BLaER1 (cell line): ENCODE data around the gene ANKRD30B.
"Not testable (repeated sequence)": the region's sequence is repeated elsewhere in the genome, so short reads cannot be mapped to it uniquely, and the experiment has no call there.

Experiments used
- H3K27ac ChIP-seq: shearing (Covaris generic); formaldehyde crosslinking; 2 replicates; pipeline ENCODE4 v1.8.1; 2022
- H3K27me3 ChIP-seq: shearing (Covaris generic); formaldehyde crosslinking; 2 replicates; pipeline ENCODE4 v1.8.1; 2022
- H3K36me3 ChIP-seq: shearing (Covaris generic); formaldehyde crosslinking; 2 replicates; pipeline ENCODE4 v1.8.1; 2022
- H3K4me1 ChIP-seq: shearing (Covaris generic); formaldehyde crosslinking; 2 replicates; pipeline ENCODE4 v1.8.1; 2022
- H3K4me2 ChIP-seq: shearing (Covaris generic); formaldehyde crosslinking; 2 replicates; pipeline ENCODE4 v1.8.1; 2022
- H3K4me3 ChIP-seq: shearing (Covaris generic); formaldehyde crosslinking; 2 replicates; pipeline ENCODE4 v1.8.1; 2022
- H3K9ac ChIP-seq: shearing (Covaris generic); formaldehyde crosslinking; 2 replicates; pipeline ENCODE4 v1.8.1; 2022
- H3K9me3 ChIP-seq: shearing (Covaris generic); formaldehyde crosslinking; 2 replicates; pipeline ENCODE4 v1.8.1; 2022
- H4K20me1 ChIP-seq: shearing (Covaris generic); formaldehyde crosslinking; 2 replicates; pipeline ENCODE4 v1.8.1; 2022
- Cebpa-rat ChIP-seq: shearing (Covaris generic); IDR thresholded peaks from 2 replicates; pipeline ENCODE4 v1.8.1; 2022

ANKRD30B gene, protein sequence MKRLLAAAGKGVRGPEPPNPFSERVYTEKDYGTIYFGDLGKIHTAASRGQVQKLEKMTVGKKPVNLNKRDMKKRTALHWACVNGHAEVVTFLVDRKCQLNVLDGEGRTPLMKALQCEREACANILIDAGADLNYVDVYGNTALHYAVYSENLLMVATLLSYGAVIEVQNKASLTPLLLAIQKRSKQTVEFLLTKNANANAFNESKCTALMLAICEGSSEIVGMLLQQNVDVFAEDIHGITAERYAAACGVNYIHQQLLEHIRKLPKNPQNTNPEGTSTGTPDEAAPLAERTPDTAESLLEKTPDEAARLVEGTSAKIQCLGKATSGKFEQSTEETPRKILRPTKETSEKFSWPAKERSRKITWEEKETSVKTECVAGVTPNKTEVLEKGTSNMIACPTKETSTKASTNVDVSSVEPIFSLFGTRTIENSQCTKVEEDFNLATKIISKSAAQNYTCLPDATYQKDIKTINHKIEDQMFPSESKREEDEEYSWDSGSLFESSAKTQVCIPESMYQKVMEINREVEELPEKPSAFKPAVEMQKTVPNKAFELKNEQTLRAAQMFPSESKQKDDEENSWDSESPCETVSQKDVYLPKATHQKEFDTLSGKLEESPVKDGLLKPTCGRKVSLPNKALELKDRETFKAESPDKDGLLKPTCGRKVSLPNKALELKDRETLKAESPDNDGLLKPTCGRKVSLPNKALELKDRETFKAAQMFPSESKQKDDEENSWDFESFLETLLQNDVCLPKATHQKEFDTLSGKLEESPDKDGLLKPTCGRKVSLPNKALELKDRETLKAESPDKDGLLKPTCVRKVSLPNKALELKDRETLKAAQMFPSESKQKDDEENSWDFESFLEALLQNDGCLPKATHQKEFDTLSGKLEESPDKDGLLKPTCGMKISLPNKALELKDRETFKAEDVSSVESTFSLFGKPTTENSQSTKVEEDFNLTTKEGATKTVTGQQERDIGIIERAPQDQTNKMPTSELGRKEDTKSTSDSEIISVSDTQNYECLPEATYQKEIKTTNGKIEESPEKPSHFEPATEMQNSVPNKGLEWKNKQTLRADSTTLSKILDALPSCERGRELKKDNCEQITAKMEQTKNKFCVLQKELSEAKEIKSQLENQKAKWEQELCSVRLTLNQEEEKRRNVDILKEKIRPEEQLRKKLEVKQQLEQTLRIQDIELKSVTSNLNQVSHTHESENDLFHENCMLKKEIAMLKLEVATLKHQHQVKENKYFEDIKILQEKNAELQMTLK (N-terminal part only)

DNA sequence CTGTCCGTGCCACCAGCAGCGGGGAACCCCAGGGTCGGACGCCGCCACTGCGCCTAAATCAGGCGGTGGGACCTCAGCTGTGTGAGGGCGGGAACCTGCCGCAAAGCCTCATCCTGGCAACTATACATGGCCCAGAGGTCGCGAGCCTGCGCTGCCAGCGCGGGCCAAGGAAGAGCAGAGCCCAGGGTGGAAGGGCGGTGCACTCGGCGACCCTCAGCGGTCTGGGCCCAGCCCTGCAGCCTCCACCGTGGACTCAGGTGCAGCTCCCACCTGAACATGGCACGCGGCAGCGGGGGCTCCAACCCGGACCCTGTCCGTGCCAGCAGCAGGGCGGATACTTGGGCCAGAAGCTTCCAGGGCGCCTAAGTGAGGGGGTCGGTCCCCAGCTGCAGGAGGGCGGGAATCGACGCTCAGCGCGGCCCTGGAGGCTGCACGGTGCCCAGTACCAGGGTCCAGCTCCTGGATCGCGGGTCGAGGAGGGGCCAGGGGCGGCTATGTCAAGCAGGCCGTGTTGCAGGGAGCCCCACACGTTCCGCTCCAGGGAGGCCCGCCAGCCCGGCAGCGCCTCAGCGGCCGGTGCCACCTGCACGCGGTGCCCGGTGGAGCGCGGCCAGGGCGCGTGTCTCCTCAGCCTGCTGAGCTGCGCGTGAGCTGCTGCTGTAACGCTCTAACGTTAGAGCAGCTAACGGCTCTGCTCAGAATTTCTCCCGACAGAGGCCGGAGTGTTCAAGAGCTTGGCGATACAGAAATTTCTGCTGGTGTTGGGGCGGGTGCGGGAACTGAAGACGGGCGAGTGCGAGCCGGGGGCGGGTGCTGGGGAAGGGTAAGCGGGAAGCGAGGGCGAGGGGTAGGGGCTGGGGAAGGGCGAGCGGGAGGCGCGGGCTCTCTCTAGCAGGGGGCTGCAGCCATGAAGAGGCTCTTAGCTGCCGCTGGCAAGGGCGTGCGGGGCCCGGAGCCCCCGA lies at the start of gene ANKRD30B:
ANKRD30B (plus strand) TSS at position 660 of the 962 bp plus-strand sequence; CDS start at position 908, 248 bp downstream.
- H3K9me3 ChIP-seq = peaks cover 25% of the 10 kb centered on the region
- no peak within 1 kb of the TSS for H3K4me2 ChIP-seq
- no peak within 1 kb of the TSS for H3K9ac ChIP-seq
- TF ChIP-seq Cebpa-rat = no peak
- no peak within 1 kb of the TSS for H3K27ac ChIP-seq
- no peaks in the 10 kb centered on the region for H4K20me1 ChIP-seq
- H3K27me3 ChIP-seq = no peaks in the 10 kb centered on the region
- H3K4me1 ChIP-seq = no peaks in the 10 kb centered on the region
- H3K36me3 ChIP-seq = no peaks in the 10 kb centered on the region
- H3K4me3 ChIP-seq = no peak within 1 kb of the TSS

DNA sequence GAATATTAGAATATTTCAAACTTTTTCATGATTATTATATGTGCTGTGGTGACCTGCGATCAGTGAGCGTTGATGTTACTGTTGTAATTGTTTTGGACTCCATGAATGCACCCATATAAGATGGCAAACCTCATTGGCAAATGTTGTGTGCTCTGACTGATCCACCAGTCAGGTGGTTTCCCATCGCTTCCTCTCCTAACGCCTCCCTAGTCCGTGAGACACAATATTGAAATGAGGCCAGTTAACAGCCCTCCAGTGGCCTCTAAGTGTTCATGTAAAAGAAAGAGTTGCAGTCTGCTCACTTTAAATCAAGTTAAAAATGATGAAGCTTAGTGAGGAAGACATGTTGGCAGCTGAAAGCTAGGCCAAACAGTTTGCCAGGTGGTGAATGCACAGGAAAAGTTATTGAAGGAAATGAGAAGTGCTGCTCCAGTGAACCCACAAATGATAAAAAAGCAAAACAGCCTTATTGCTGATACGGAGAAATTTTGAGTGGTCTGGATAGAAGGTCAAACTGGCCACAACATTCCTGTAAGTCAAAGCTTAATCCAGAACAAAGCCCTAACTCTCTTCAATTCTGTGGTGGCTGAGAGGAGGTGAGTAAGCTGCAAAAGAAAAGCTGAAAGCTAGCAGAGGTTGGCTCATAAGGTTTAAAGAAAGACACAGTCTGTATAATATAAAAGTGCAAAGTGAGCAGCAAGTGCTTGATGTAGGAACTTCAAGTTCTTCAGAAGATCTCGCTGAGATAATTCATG lies 46.5 kb upstream of the ANKRD30B start:
- Histone ChIP-seq H3K27ac (peak overlapping the region; percentile 81), H3K4me3 (0 out of 2 replicates have a peak overlapping the region, but pooled peaks have one; percentile 7), H3K9ac (peak overlapping the region; percentile 58; the same call in 1 of the 2 replicates), H3K4me2 (peak overlapping the region; percentile 69), H3K4me1 (peaks cover 58% of the 10 kb centered on the region), H3K9me3 (peaks cover 15% of the 10 kb centered on the region)
- H3K36me3 ChIP-seq, H4K20me1 ChIP-seq, H3K27me3 ChIP-seq: not testable (repeated sequence)

DNA sequence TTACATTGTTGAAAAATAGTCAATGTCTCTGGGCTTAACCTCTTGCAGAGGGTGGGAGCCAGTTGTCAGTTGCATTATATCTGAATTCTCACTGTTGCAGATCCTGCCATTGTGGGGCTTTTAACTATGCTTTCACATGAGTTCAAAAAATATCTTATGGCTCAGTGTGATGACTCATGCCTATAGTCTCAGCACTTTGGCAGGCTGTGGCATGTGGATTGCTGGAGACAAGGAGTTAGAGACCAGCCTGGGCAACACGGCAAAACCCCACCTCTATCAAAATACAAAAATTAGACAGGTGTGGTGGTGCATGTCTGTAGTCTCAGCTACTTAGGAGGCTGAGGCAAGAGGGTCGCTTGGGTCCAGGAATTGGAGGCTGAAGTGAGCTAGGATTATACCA lies 38.2 kb upstream of the ANKRD30B start:
- H3K4me3 ChIP-seq, H3K4me2 ChIP-seq, H4K20me1 ChIP-seq, H3K27ac ChIP-seq, H3K9me3 ChIP-seq, H3K4me1 ChIP-seq, H3K27me3 ChIP-seq, H3K9ac ChIP-seq, H3K36me3 ChIP-seq: not testable (repeated sequence)

DNA sequence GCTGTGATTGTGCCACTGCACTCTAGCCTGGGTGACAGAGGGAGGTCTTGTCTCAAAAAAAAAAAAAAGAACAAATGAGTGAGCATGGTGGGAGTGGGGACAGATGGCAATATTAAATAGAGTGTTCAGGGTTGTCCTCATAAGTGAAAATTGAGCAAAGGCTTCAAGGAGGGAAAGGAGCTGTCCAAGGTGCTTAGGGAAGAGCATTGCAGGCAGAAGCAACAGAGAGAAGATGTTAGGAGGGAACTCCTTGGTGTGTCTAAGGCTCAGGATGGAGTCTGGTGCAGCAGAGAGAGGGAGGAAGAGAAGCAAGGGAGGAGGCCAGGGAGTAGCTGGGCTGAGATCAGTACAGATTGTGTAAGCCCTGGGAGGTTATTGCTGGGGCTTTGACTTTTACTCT lies 26.4 kb upstream of the ANKRD30B start:
- H3K4me1 ChIP-seq, H3K4me3 ChIP-seq, H3K9me3 ChIP-seq, H3K4me2 ChIP-seq, H3K27me3 ChIP-seq, H3K9ac ChIP-seq, H3K27ac ChIP-seq, H3K36me3 ChIP-seq, H4K20me1 ChIP-seq: not testable (repeated sequence)

DNA sequence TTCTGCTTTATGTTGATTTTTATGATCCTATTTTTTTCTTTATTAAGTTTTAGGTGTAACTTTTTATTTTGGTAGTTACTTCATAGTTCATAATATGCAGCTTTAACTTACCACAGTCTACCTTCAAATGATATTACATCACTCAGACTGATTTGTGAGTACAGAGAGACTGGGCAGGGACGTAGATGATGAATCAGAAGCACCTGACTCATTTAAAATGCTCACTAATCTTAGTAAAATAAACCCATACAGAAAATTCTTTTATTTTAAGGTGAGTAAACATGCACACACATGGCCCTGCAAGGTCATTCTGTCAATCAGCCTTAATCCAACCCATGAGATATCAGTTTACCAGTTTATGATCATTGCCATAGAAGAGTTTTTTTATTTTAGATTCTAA lies 8.9 kb upstream of the ANKRD30B start:
- H3K9me3 ChIP-seq, H3K27ac ChIP-seq, H3K27me3 ChIP-seq, H3K4me2 ChIP-seq, H3K36me3 ChIP-seq, H3K4me1 ChIP-seq, H4K20me1 ChIP-seq, H3K4me3 ChIP-seq, H3K9ac ChIP-seq: not testable (repeated sequence)

DNA sequence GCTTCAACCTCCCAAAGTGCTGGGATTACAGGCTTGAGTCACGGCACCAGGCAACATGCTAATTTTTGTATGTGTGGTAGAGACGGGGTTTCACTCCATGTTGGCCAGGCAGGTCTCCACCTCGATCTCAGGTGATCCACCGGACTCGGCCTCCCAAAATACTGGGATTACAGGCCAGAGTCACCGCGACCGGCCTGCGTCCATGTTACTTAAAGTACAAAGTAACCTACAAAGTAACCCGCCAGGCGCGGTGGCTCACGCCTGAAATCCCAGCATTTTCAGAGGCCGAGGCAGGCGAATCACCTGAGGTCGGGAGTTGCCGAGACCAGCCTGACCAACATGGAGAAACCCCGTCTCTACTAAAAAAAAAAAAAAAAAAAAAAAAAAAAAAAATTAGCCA lies 1.1 kb upstream of the ANKRD30B start:
- Histone ChIP-seq H3K4me1 (no peaks in the 10 kb centered on the region), H3K9ac (no peak overlapping the region), H4K20me1 (no peaks in the 10 kb centered on the region), H3K36me3 (no peaks in the 10 kb centered on the region), H3K9me3 (peaks cover 25% of the 10 kb centered on the region), H3K27me3 (no peaks in the 10 kb centered on the region), H3K4me3 (no peak overlapping the region), H3K27ac (no peak overlapping the region), H3K4me2 (no peak overlapping the region)
- no peak for TF ChIP-seq Cebpa-rat

DNA sequence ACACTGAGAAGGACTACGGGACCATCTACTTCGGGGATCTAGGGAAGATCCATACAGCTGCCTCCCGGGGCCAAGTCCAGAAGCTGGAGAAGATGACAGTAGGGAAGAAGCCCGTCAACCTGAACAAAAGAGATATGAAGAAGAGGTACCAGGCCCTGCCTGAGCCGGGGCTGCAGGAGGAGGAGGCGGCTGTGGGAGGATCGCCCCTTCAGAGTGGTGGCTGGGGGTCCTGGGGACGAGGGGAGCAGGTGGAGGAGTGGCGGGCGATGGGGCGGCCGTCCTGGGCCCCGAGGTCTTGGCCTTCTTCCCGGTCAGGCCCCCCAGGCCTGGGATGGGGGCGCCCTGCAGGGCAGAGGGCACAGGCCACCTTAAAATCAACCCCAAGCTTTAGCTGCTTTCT lies 524 bp downstream of the ANKRD30B start:
- Histone ChIP-seq H4K20me1 (no peaks in the 10 kb centered on the region), H3K27me3 (no peaks in the 10 kb centered on the region), H3K4me2 (no peak overlapping the region), H3K27ac (no peak overlapping the region), H3K9ac (no peak overlapping the region), H3K9me3 (peaks cover 25% of the 10 kb centered on the region), H3K4me1 (no peaks in the 10 kb centered on the region), H3K36me3 (no peaks in the 10 kb centered on the region), H3K4me3 (no peak overlapping the region)
- TF ChIP-seq Cebpa-rat = no peak

DNA sequence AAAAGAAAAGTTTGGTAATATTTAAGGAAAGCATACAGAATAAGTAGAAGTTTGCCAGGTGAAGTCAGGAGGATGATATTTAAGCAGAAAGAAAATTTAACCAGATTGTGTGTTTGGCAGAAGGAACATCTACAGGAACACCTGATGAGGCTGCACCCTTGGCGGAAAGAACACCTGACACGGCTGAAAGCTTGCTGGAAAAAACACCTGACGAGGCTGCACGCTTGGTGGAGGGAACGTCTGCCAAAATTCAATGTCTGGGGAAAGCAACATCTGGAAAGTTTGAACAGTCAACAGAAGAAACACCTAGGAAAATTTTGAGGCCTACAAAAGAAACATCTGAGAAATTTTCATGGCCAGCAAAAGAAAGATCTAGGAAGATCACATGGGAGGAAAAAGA lies 15.6 kb downstream of the ANKRD30B start:
- not testable (repeated sequence) for H3K4me1 ChIP-seq, H3K27me3 ChIP-seq, H3K9ac ChIP-seq, H3K4me3 ChIP-seq, H3K9me3 ChIP-seq, H4K20me1 ChIP-seq, H3K36me3 ChIP-seq, H3K4me2 ChIP-seq, H3K27ac ChIP-seq
